D341Med (cell line): ENCODE measurements around the gene SHB.

Experiments
- DNase-seq: peaks from one replicate; pipeline ENCODE4 v3.0.0; 2012; ENCODE audit warnings: low spot score

The SHB gene

GRCh38 chr9:37988602-37989001 is 80.4 kb downstream of the SHB start:
- no peak for DNase-seq

GRCh38 chr9:37988041-37988440 is 81.0 kb downstream of the SHB start:
- peak; percentile 89 for DNase-seq

GRCh38 chr9:37987467-37987981 is 81.5 kb downstream of the SHB start:
- peak; percentile 64 for DNase-seq

- DNase-seq: no peak
These were observed 82.2 kb downstream of the SHB start for GRCh38 chr9:37986771-37987258.

GRCh38 chr9:37986001-37986400 is 83.0 kb downstream of the SHB start:
- no peak for DNase-seq

GRCh38 chr9:37984672-37985611 is 84.1 kb downstream of the SHB start:
- DNase-seq: no peak

- DNase-seq: no peak
These were observed 84.8 kb downstream of the SHB start for GRCh38 chr9:37984278-37984671.

- DNase-seq: no peak
These were observed 85.5 kb downstream of the SHB start for GRCh38 chr9:37983381-37984067.

GRCh38 chr9:37979844-37980243 is 89.2 kb downstream of the SHB start:
- no peak for DNase-seq

- DNase-seq: no peak
These were observed 90.0 kb downstream of the SHB start for GRCh38 chr9:37978983-37979382.

- no peak for DNase-seq
These were observed 90.6 kb downstream of the SHB start for GRCh38 chr9:37978481-37978864.

GRCh38 chr9:37977851-37978480 is 91.1 kb downstream of the SHB start:
- no peak for DNase-seq

GRCh38 chr9:37976714-37977477 is 92.1 kb downstream of the SHB start:
- DNase-seq: no peak

- DNase-seq: no peak
These were observed 93.4 kb downstream of the SHB start for GRCh38 chr9:37975639-37976038.

GRCh38 chr9:37974506-37975173 is 94.4 kb downstream of the SHB start:
- DNase-seq: no peak

- DNase-seq: no peak
These were observed 96.6 kb downstream of the SHB start for GRCh38 chr9:37972351-37972848.

GRCh38 chr9:37971691-37972090 is 97.3 kb downstream of the SHB start:
- no peak for DNase-seq

- DNase-seq: no peak
These were observed 97.9 kb downstream of the SHB start for GRCh38 chr9:37971108-37971459.

- DNase-seq: no peak
These were observed 98.5 kb downstream of the SHB start for GRCh38 chr9:37970301-37971107.
